NCI-H510A treated with DMSO at 0.1 percent for 48 hours (cell line): ENCODE measurements around the gene CHFR.
"Not testable (repeated sequence)": the region's sequence is repeated elsewhere in the genome, so short reads cannot be mapped to it uniquely, and the experiment has no call there.

Experiments used
- DNase-seq: peaks from one replicate; lab custom pipeline; 2025; lab: John Stamatoyannopoulos, UW

The CHFR gene

DNA sequence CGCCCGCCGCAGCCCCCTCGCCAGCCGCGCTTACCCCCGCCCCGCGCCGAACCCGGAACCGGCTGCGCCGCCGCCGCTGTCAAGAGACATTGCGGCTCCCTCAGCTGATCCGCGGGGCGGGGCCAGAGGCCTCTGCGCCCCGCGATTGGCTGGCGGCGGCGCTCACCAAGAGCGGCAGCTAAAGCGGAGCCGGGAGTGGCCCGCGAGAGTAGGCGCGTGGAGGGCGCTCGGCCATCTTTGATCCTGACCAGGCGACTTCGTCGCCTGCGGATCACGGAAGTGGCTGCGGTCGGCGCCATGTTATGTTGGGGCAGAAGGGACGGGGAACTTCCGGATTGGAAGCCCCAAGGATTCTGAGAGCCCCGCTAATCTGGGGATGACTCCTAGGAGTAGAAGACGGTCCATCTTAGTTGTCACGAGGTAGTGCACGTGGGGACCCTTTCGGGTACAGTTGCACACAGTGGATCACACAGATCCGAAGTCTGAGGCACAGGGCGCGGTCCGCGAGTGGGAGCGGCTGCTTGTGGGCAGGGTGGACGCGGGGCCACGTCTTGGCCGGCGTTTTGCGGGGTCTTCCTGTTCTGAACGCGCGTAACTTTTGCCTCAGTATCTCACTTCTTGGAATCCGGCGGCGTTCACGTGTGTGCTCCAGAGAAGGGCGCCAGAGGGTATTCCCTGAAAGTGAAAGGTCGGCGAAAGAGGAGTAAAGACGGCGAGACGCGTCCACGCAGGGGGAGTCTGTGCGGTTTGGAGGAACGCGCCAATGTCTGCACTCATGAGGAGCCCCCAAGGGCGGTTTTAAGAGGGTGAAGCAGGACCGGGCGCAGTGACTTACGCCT lies at the start of gene CHFR:
TSS of gene CHFR (minus strand) at position 93 of the 839 bp plus-strand sequence. CDS start 277 bp downstream, outside the sequence.
- DNase-seq: peak; percentile 98

DNA sequence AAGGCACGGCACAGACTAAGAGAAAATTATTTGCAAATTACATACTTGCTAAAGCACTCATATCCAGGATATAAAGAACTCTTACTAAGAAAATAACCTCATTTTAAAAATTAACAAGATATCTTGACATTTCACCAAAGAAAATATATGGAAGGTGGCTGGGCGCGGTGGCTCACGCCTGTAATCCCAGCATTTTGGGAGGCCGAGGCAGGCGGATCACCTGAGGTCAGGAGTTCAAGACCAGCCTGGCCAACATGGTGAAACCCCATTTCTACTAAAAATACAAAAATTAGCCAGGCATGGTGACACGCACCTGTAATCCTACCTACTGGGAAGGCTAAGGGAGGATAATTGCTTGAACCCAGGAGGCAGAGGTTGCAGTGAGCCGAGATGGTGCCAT lies 49.5 kb upstream of the CHFR start:
- not testable (repeated sequence) for DNase-seq

- DNase-seq: no peak
These were observed 48.8 kb upstream of the CHFR start for GRCh38 chr12:132936163-132936562.

- DNase-seq: no peak
These were observed 39.0 kb upstream of the CHFR start for GRCh38 chr12:132926415-132926833.

DNA sequence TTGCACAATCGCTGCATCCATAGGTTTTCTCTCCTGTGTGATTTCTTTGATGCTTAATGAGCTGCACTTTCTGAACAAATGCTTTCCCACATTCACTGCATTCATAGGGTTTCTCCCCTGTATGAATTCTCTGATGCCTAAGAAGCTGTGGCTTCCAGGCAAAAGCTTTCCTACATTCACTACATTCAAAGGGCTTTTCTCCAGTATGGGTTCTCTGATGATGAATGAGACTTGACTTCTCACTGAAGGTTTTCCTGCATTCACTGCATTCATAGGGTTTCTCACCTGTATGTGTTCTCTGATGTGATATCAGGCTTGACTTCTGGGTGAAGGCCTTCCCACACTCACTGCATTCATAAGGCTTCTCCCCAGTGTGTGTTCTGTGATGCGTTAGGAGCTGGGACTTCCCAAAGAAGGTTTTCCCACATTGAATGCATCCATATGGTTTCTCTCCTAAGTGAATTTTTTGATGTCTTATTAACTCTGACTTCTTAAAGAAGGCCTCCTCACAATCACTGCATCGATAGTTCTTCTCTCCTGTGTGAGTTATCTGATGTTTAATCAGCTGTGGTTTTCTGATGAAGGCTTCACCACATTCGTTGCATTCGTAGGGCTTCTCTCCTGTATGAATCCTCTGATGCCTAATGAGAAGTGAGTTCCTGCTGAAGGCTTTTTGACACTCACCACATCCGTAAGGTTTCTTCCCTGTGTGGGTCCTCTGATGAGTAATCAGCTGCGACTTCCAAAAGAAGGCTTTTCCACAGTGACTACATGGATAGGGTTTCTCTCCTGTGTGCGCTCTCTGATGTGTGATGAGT lies 38.4 kb upstream of the CHFR start:
- DNase-seq: no peak

DNA sequence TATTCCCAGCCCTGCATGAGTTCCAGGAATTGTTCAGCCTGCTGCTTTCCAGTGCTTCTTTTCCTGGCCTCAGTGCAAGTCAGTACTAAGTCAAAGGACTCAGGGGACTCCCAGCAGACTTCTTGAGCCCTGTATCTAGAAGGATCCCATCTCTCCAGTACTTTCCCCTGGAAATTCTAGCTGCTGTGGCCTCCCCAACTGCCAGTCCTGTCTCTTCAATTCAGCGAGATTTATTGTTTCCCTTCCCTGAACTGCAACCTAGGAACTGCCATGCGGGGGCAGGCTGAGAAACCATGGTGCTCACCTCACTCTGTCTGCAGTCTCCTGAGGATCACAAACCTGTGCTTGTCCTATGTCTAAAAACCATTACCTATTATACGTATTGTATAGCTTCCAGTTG lies 37.0 kb upstream of the CHFR start:
- no peak for DNase-seq

- DNase-seq: no peak
These were observed 36.0 kb upstream of the CHFR start for GRCh38 chr12:132923356-132923909.

DNA sequence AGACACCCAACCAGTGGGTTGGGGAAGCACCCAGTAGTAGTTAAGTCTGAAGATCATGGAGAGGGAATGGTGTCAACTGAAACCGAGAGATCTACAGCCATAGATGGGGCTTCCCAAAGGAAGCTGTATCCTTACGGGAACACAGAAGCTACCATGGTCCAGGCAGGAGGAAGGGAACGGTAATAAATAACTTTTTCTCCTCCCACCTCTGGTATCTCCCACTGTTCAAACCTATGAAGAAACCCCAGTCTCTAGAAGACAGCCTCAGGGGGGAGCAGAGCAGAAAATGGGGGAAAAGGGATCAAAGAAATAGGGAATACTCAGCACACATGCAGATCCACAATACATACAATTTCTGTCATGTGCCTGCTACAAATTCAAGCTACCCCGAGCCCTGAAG lies 35.3 kb upstream of the CHFR start:
- no peak for DNase-seq

- no peak for DNase-seq
These were observed 34.3 kb upstream of the CHFR start for GRCh38 chr12:132921685-132922084.

DNA sequence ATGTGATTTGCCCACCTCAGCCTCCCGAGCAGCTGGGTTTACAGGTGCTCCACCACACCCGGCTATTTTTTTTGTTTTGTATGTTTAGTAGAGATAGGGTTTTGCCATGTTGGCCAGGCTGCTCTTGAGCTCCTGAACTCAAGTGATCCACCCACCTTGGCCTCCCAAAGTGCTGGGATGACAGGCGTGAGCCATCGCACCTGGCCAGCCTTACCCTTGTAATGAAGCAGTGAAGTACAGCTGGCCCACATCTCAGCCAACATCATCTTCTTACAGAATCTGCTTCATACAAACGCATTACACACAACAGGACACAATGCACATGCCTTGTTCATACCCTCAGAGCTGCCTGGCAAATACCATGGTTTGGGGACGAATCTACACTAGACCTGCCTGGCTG lies 31.3 kb upstream of the CHFR start:
- no peak for DNase-seq

- DNase-seq: no peak
These were observed 21.6 kb upstream of the CHFR start for GRCh38 chr12:132909030-132909368.

DNA sequence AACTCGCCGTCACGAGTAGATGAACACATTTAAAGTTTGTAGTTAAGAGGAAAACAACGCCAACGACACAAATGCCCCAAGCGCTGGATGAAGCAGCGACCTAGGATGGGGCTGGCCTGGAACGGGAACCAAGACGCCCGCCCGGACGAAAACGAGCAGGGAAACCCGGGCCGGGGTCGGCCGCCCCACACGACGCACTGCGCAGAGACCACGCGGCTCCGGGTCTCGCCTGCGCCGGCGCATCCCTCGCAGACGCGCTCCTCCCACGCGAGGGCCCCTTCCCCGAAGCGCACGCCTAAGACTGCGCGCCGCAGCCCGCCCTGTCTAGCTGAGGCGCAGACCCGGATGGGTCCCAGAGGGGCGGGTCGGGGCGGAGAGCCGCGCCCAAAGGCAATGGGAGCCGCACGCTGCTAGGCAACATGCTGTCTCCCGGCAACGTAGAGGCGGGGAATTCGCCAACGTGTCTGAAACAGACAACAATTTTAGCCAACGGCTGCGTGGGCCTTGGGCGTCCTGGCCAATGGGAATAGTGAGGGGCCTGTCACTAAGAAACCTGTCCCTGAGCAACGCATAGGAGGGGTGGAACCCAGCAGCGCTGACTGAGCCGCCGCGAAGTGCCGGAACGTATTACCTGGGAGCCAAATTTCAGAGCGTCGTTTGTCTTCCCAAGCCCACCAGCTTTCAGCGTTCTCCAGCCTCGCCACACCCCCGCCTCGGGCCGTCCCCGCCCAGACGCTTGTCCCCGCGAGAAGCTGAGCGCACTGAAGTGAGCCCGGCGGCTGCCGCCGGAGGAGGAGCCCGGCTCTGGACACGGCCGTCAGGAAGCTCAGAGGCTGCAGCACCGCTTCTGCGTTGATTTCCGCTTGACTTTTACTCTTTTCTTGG lies 21.0 kb upstream of the CHFR start:
- peak; percentile 98 for DNase-seq

GRCh38 chr12:132907789-132908144 lies 20.4 kb upstream of the CHFR start:
- not testable (repeated sequence) for DNase-seq

DNA sequence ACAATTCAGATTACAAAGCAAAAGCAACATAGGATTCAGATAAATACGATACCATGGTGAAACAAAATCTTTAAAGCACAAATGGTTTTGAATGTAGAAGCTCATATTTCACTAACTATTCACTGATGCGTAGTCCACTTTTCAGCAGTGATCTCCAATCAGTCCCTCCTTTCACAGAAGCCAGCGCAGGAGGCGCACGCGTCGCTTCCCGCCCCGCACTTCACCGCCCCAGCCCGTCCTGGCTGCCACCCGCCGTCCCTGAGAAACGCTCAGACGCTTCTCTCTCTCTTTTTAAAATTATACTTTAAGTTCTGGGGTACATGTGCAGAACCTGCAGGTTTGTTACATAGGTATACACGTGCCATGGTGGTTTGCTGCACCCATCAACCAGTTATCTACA lies 19.8 kb upstream of the CHFR start:
- no peak for DNase-seq

DNA sequence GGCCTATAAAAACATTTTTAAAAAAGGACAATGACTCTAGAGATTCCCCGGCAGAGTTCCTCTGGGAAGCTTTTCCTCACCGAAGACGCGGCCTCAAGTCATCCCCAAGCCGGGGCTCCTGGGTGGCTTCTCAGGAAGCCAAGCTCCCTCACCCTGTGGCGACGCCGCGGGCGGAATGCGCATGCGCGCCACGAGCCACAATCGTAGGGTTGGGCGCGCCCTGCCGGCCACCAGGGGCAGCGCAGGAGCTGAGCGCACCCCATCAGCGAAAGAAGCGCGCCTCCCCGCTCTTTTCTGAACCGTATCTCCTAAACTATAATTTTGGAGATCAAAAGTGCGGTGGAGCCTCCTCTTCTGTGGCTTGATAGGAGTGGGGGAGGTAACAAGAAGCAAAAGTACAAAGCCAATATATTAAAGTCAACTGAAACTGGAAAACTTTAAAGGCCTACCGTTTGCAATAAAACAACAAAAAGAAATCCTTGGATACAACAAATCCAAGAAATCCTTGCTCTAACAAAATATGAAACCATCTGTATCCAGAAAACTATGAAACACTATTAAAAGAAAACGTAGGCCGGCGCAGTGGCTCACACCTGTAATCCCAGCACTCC lies 17.4 kb upstream of the CHFR start:
- DNase-seq: no peak

- DNase-seq: no peak
These were observed 11.6 kb upstream of the CHFR start for GRCh38 chr12:132899033-132899432.

DNA sequence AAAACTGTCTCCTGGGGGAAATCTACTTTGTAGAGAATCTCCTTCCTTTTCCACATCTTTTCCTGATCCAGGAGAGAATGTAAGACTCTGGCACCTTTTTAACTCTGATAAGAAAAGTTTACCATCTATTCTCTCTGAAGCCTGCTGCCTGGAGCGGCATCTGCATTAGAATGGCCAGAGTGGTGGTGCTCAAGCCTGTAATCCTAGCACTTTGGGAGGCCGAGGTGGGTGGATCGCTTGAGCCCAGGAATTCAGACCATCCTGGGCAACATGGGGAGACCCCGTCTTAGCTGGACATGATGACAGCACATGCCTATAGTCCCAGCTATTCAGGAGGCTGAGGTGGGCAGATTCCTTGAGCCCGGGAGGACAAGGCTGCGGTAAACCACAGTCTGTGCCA lies 1.4 kb upstream of the CHFR start:
- DNase-seq: no peak

DNA sequence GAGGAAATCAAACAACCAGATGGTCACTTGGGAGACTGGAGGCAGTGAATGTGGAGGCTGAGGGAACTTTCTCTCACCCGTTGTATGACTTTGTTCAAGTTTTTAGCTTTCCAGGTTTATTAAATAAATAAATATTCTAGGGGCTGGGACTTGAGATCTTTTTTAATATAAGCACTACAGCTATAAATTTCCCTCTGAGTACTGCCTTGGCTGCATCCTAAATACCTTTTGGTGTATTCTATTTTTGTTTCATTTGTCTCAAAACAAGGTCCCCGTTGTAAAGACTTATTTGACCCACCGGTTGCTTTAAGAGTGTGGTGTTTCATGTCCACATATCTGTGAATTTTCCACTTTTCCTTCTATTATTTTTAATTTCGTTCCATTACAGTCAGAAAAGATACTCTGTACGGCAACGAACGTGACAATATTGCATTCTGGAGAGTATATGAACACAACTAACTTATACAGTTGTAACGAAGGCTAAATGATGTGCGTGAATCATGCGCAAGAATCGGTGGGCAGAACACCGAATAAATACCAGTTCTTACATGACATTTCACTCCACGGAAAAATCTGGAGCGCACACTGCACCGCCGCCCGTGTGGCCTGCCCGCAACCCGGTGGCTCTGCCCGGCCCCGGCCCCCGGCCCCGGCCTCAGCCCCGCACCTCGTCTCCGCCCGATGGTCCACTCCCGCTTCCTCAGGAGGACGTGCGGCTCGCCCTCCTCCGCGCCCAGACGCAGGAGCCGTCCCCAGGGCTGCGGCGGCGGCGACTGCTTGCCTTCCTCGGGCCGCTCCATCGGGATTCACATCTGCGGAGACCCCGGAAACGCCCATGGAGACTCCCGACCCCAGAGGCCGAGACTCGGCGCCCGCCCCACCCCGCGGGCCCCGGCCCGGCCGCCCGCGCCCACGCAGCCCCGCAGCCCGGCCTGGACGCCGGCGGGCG lies 602 bp downstream of the CHFR start:
- DNase-seq: no peak

GRCh38 chr12:132881818-132882217 lies 5.6 kb downstream of the CHFR start:
- DNase-seq: no peak

DNA sequence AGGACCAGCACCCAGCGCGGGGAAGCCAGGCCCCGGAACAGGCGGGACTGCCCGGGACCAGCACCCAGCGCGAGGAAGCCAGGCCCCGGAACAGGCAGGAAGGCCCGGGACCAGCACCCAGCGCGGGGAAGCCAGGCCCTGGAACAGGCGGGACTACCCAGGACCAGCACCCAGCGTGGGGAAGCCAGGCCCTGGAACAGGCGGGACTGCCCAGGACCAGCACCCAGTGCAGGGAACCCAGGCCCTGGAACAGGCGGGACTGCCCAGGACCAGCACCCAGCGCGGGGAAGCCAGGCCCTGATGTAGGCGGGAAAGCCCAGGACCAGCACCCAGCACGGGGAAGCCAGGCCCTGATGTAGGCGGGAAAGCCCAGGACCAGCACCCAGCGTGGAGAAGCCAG lies 12.8 kb downstream of the CHFR start:
- DNase-seq: not testable (repeated sequence)
